Subcutaneous adipose tissue (tissue), 4 donors: Measurements from ENCODE around the gene ERC1. TPM values are rescaled to one million over a fixed set of nuclear protein-coding genes. Genes with fewer than 3 reads are reported as not detected.

ENCODE experiments used
- CTCF ChIP-seq: fragments of 450-650 bp; IDR thresholded peaks from one replicate; pipeline ENCODE4 v1.5.1; 2016; ENCODE audit warnings: low read depth, mild to moderate bottlenecking, control low read depth, antibody characterized with exemption, moderate library complexity
- total RNA-seq, 4 donors: library from RNA; depleted of rRNA; stranded (reverse); fragments of >200 nt; gene quantifications; one replicate each; pipeline ENCODE4 v1.1.0, GENCODE V29; 2016

Gene ERC1
- total RNA-seq, 4 donors from 2014 or later, result 40.3 to 71.8 (median 62.3) TPM

- no peak for TF ChIP-seq CTCF
These were observed 376.6 kb downstream of the ERC1 start for GRCh38 chr12:1367331-1368291.

- TF ChIP-seq CTCF, result no peak
These were observed 378.4 kb downstream of the ERC1 start for GRCh38 chr12:1369460-1369859.

- no peak for TF ChIP-seq CTCF
These were observed 379.0 kb downstream of the ERC1 start for GRCh38 chr12:1369938-1370500.

GRCh38 chr12:1373901-1374735, 383.1 kb downstream of the ERC1 start:
- no peak for TF ChIP-seq CTCF

- TF ChIP-seq CTCF, result no peak
These were observed 384.3 kb downstream of the ERC1 start for GRCh38 chr12:1375323-1375722.

GRCh38 chr12:1377117-1377516, 386.1 kb downstream of the ERC1 start:
- no peak for TF ChIP-seq CTCF

GRCh38 chr12:1377681-1378080, 386.7 kb downstream of the ERC1 start:
- TF ChIP-seq CTCF, result no peak
